Putamen (tissue), 1 donor: ENCODE data around the gene DNAI1.

ENCODE experiments used
- DNase-seq: peaks from one replicate; pipeline ENCODE4 v3.0.0-alpha.2; 2016; ENCODE audit warnings: low spot score

Gene DNAI1

DNA sequence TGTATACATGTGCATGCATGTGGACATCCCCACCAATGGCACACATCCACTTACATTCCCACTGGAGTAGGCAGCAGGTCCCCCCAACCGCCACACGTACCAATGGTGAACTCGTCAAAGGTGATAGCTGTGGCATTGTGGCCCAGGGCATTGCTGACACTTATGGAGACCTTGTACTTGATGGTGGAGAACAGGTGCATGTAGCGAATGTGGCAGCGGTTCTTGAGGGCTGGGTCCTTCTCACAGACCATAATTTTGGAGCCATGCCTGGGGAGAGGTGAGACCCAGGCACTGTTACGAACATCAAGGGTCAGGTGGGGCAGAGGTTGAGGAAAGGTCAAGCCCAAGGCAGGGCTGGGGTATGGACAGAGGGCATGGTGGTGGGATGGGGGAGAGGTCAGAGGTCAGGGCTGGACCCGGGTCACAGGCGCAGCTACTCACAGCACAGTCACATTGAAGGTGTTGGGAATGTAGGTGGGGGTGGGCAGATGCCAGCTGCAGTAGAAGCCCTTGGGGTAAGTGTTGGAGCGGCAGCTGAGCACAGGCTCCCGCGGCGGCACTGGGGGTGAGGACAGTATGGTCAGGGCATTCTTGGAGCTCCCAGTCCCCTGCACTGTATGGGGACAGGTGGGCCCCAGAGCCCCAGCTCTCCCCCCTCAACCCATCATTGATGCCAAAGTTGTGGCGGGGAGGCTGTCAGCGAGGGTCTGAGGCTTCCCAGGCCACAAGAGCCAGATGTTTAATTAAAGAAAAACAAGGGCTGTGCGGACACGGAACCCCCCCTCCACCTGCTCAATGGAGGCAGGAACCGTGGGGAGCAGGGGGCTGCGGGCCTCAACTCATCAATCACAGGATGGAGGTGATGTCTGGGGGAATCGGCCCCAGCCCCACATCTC, 99.1 kb downstream of the DNAI1 start:
- DNase-seq, result no peak

DNA sequence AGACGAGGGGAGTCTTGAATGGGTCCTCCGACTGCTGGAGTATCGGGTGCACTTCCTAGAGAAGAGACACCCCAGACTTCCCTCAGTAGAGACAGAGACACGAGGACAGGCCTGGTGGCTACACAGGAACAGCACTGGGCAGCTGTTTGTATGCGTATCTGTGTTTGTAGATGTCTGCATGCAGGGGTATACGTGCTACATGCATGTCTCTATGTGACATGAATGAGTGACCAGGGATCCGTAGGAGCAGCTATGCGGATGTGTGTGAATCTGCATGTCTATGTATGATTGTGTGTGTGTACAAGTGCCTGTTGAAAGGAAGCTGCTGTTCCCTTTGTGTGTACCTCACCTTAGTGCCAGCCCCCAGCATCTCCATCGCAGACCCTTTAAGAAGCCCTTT, 99.8 kb downstream of the DNAI1 start:
- DNase-seq, result no peak

GRCh38 chr9:34558919-34559623, 100.5 kb downstream of the DNAI1 start:
- no peak for DNase-seq

DNA sequence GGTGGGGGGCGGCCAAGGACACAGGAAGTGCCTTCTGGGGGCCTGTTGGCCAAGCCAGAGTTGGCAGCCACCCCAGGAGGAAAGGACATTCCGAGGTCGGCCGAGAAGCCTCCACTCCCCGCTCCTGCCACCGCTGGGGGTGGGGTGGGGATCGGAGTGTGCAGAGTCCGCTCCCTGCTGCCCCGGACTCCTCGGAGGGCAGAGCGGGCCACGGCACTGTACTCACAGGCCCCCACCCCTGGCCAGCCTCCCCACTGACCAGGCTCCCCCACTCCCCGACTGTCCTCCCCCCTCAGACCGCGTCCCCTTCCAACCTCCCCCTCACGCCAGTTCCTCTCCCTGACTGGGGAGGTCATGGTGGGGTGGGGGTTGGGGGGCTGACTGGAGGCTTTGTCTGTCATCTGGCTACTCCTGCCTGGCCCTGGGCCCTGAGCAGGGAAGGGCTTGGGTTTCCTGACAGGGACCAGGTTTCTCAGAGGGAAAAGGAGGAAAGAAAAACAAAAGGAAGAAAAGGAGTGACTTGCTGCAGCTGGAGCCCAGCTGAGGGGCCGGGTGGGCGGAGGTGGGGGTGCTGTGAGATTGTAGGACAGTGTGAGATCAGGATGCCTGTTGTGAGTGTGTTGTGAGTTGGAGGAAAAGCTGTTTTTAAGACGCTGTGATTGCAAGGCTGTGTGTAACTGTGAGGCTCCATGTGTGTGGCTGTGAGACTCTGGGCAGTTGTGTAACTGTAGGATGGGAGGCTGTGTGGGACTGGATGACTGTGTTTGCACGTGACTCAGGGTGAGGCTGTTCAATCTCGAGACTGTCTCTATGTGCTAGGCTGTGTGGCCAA, 101.2 kb downstream of the DNAI1 start:
- DNase-seq, result no peak

- no peak for DNase-seq
Measured at GRCh38 chr9:34560599-34561214, 102.1 kb downstream of the DNAI1 start.

DNA sequence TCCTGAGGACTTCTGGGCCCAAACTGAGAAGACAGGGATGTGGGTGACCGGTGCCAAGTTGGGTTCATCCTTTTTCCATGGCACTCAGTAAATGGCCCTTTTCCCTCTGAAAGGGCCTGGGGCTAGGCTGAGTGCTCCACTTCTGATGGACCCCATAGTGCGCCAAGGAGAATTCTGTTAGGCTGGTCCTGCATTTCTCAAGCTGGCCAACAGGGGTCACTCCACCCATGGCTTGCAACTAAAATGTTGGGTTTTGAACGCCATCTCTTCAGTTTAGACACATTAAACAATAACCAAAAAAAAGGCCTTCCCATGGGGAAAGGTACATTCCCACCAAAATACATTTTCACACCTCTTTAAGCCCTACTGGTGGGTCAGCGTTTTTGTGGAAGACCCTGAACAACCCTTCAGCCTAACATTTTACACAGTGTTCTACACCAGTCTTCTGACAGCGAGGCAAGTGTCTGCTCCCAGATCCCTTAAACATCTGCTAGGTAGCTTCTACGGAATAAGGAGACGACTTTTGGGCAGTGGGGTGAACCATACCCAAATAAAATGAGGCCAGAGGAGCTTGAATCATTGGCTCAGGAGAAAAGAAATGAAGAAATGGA, 103.6 kb downstream of the DNAI1 start:
- no peak for DNase-seq

DNA sequence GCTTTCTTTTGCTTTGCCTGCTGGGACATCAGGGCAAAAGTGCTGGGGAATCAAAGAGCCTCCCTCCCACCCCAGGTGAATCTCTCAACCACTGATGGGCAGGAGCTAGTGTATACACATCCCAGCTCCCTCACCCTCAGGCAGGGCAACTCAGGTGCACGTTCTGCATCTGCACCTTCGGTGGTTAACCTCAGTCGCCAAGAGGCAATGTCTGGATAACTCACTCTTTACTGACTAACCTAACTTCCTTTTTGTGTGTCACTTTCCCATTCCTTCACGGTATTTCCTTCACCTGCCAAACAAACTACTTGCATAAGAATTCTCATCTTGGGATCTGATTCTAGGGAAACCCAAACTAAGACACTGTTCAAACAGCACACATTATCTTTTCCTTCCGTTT, 104.7 kb downstream of the DNAI1 start:
- DNase-seq, result no peak

GRCh38 chr9:34564617-34565016, 106.0 kb downstream of the DNAI1 start:
- no peak for DNase-seq

DNA sequence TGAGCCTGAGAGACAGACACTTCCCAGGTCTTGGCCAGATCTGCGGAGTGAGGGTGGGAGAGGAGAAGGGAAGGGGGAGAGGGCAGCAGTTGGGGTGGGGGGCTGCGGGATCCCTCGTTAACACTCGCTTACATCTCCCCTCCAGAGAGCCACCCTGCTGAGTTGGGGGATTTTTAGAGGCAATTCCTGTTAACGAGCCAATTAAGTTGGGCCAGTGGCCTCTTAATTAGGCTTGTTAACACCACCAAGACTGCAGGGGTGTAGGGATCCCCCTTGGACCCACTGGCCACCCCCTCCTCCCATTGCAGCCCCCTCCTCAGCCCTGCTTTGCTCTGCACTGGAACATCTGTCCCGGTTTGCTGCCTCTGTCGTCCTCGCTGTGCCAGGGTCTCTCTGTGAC, 107.3 kb downstream of the DNAI1 start:
- DNase-seq, result no peak

- DNase-seq, result no peak
Measured at GRCh38 chr9:34566322-34566721, 107.7 kb downstream of the DNAI1 start.

DNA sequence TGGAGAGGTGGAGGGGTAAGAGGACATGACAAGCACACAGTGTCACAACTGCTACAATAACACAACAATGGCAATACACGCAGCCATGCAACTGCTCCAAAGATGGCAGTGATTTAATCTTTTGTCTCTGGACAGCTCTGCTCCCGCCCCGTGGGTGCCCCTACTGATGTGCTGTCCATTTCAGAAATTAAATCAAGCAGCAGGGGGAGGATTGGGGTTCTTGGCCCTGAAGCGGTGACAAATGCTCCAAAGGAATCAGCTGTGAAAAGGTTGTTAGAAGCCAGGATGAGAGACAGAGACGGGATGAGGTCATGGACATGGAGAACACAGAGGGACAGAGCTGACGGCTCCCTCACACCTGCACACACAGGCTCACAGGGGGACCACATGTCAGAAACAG, 108.4 kb downstream of the DNAI1 start:
- DNase-seq, result no peak

- no peak for DNase-seq
Measured at GRCh38 chr9:34568133-34568532, 109.5 kb downstream of the DNAI1 start.

GRCh38 chr9:34568774-34569173, 110.2 kb downstream of the DNAI1 start:
- no peak for DNase-seq

DNA sequence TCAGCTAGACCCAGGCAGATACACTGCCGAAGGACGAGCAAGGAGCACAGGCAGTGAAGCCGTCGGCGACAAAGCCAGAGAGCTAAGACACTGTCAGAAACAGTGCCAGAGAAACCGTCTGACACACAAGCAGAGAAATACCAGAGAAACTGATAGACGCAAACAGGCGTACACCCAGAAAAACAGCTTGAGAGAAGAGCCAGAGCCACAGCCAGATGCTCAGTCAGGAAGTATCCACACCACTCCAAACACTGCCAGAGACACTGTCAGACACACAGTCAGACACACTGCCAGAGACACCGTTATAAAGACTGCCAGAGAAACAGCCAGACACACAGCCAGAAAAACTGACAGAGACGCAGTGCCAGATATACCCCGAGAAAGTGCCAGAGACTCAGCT, 111.8 kb downstream of the DNAI1 start:
- DNase-seq, result no peak
